ENCODE data around the gene GRIN3B. TPM values are rescaled to one million over a fixed set of nuclear protein-coding genes. Genes with fewer than 3 reads are reported as not detected.

The GRIN3B gene
- total and polyA plus RNA-seq, 2 experiments from 2014 or later, result 0.54 TPM; not detected in 1

DNA sequence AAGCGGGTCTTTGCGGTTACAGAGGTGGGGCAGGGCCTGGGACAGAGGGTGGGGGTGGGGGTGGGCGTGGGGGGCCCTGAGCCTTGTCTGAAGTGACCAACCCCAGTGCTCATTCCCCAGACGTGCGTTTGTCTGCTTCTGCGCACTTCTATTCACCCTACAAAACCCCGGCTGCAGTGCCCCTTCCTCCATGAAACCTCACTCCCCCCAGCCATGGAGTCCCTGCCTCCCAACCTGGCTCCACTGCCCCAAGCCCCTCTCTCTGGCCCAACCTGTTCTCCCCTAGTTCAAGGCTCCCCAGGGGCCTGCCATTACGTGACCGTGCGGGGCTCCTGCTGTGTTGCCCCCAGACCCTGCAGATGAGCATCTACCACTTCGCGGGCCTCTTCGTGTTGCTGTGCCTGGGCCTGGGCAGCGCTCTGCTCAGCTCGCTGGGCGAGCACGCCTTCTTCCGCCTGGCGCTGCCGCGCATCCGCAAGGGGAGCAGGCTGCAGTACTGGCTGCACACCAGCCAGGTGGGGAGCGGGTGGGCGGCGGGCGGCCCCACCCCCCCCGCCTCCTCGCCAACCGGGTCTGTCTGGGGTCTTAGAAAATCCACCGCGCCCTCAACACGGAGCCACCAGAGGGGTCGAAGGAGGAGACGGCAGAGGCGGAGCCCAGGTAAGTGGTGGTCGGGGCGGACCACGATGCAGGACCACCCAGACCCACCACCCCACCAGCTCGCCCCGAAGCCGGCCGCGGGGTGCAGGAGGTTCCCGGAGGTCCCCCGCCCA is 8.2 kb downstream of the GRIN3B start:
- Histone ChIP-seq H3K4me2 (ENCODE audit: unreplicated experiment) (no peak overlapping the region), H3K4me1 (ENCODE audit: insufficient read depth) (no peaks in the 10 kb centered on the region), H3F3A (ENCODE audit: insufficient read depth) (no peaks in the 10 kb centered on the region), H3K36me3 (ENCODE audit: low read depth) (no peaks in the 10 kb centered on the region), H3K9me2 (ENCODE audit: insufficient read depth) (no peaks in the 10 kb centered on the region), H3K4me3 (no peak overlapping the region), H3K27ac (no peak overlapping the region), H3K9ac (no peak overlapping the region), H3K79me2 (ENCODE audit: insufficient read depth) (peaks cover 18% of the 10 kb centered on the region), H3K27me3 (replicated peaks; ENCODE audit: insufficient read depth) (no peaks in the 10 kb centered on the region), H4K20me1 (ENCODE audit: insufficient read depth) (no peaks in the 10 kb centered on the region), H3K9me3 (ENCODE audit: low read depth) (no peaks in the 10 kb centered on the region), H2AFZ (no peak overlapping the region)
- TF ChIP-seq EZH2 (IDR thresholded peaks at IDR 0.05; ENCODE audit: insufficient read depth, poor library complexity, severe bottlenecking), result no peak
- no peak for TF ChIP-seq EZH2phosphoT487 (IDR thresholded peaks at IDR 0.05; ENCODE audit: insufficient read depth, low read depth)
- WGBS, 2 experiments (ENCODE audit: low coverage in 1 of 2, low lambda C conversion rate in 2 of 2, missing lambda C conversion rate in 2 of 2), result 91 to 98% methylated on average over 23 to 45 of the region's 45 CpGs
- in situ Hi-C loops (cut with MboI), result no loop called here
- DNase-seq, result no peak

DNA sequence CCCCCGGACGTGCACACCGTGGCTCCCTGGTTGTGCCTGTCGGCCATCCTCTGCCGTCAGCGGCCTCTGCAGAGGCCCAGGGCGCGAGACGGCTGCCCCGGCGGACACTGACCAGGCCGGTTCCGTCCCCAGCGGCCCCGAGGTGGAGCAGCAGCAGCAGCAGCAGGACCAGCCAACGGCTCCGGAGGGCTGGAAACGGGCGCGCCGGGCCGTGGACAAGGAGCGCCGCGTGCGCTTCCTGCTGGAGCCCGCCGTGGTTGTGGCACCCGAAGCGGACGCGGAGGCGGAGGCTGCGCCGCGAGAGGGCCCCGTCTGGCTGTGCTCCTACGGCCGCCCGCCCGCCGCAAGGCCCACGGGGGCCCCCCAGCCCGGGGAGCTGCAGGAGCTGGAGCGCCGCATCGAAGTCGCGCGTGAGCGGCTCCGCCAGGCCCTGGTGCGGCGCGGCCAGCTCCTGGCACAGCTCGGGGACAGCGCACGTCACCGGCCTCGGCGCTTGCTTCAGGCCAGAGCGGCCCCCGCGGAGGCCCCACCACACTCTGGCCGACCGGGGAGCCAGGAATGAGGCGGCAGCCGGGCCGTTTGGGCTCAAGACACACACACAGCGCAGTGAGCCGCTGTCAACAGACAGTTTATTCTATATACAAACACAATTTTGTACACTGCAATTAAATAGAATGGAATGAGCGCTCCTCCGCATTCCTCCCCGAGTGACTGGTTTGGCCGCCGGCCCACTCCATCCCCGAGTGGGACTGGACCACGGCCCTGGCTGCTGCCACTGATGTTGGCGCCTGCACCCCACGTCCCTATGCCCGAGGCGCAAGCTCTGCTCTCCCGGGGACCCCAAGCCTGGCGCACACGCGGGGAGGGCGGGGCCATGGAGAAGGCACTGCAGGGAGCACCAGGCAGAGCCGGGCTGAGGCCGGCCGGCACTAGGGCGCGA is 9.1 kb downstream of the GRIN3B start:
- no peak overlapping the region for H3K4me3 ChIP-seq
- no peaks in the 10 kb centered on the region for H3K9me2 ChIP-seq (ENCODE audit: insufficient read depth)
- H3K79me2 ChIP-seq (ENCODE audit: insufficient read depth), result peaks cover 26% of the 10 kb centered on the region
- TF ChIP-seq EZH2phosphoT487 (IDR thresholded peaks at IDR 0.05; ENCODE audit: insufficient read depth, low read depth) (no peak), EZH2 (IDR thresholded peaks at IDR 0.05; ENCODE audit: insufficient read depth, poor library complexity, severe bottlenecking) (no peak)
- H3K4me1 ChIP-seq (ENCODE audit: insufficient read depth), result no peaks in the 10 kb centered on the region
- H3K36me3 ChIP-seq (ENCODE audit: low read depth), result no peaks in the 10 kb centered on the region
- H4K20me1 ChIP-seq (ENCODE audit: insufficient read depth), result no peaks in the 10 kb centered on the region
- peak; percentile 30 for DNase-seq
- H3F3A ChIP-seq (ENCODE audit: insufficient read depth), result no peaks in the 10 kb centered on the region
- no peak overlapping the region for H3K27ac ChIP-seq
- H3K9ac ChIP-seq, result no peak overlapping the region
- no peaks in the 10 kb centered on the region for H3K9me3 ChIP-seq (ENCODE audit: low read depth)
- H3K4me2 ChIP-seq (ENCODE audit: unreplicated experiment), result no peak overlapping the region
- WGBS, 2 experiments (ENCODE audit: low coverage in 1 of 2, low lambda C conversion rate in 2 of 2, missing lambda C conversion rate in 2 of 2), result 91 to 94% methylated on average over 58 to 85 of the region's 92 CpGs
- in situ Hi-C loops (cut with MboI), result no loop called here
- H2AFZ ChIP-seq, result no peak overlapping the region
- H3K27me3 ChIP-seq (replicated peaks; ENCODE audit: insufficient read depth), result no peaks in the 10 kb centered on the region

- no peak overlapping the region for H2AFZ ChIP-seq
- no peak overlapping the region for H3K4me2 ChIP-seq (ENCODE audit: unreplicated experiment)
- no peak overlapping the region for H3K4me3 ChIP-seq
- no peaks in the 10 kb centered on the region for H3F3A ChIP-seq (ENCODE audit: insufficient read depth)
- H3K79me2 ChIP-seq (ENCODE audit: insufficient read depth), result peaks cover 34% of the 10 kb centered on the region
- no peaks in the 10 kb centered on the region for H3K4me1 ChIP-seq (ENCODE audit: insufficient read depth)
- no peaks in the 10 kb centered on the region for H3K27me3 ChIP-seq (replicated peaks; ENCODE audit: insufficient read depth)
- no peak overlapping the region for H3K9ac ChIP-seq
- H3K9me3 ChIP-seq (ENCODE audit: low read depth), result no peaks in the 10 kb centered on the region
- WGBS, 2 experiments (ENCODE audit: low coverage in 1 of 2, low lambda C conversion rate in 2 of 2, missing lambda C conversion rate in 2 of 2), result 90 to 94% methylated on average over 25 of the region's 29 CpGs
- H3K27ac ChIP-seq, result no peak overlapping the region
- TF ChIP-seq EZH2phosphoT487 (IDR thresholded peaks at IDR 0.05; ENCODE audit: insufficient read depth, low read depth), result no peak
- no peak for TF ChIP-seq EZH2 (IDR thresholded peaks at IDR 0.05; ENCODE audit: insufficient read depth, poor library complexity, severe bottlenecking)
- H3K9me2 ChIP-seq (ENCODE audit: insufficient read depth), result no peaks in the 10 kb centered on the region
- no peak for DNase-seq
- in situ Hi-C loops (cut with MboI), result no loop called here
- H4K20me1 ChIP-seq (ENCODE audit: insufficient read depth), result no peaks in the 10 kb centered on the region
- no peaks in the 10 kb centered on the region for H3K36me3 ChIP-seq (ENCODE audit: low read depth)
Observed at GRCh38 chr19:1009981-1010538, 9.8 kb downstream of the GRIN3B start.
